IPS-18a (cell line): ENCODE data around the gene OR2A12.
"Not testable (repeated sequence)": the region's sequence is repeated elsewhere in the genome, so short reads cannot be mapped to it uniquely, and the experiment has no call there.

Source experiments
- H3K27ac ChIP-seq: one replicate; pipeline ENCODE4 v1.5.1; 2013; ENCODE audit warnings: low read length
- H3K27me3 ChIP-seq: one replicate; pipeline ENCODE4 v1.6.1; 2013; ENCODE audit warnings: mild to moderate bottlenecking, low read length; ENCODE audit not compliant: control insufficient read depth, insufficient read depth
- H3K36me3 ChIP-seq: one replicate; pipeline ENCODE4 v1.6.1; 2013; ENCODE audit warnings: low read depth, low read length; ENCODE audit not compliant: control insufficient read depth
- H3K4me1 ChIP-seq: one replicate; pipeline ENCODE4 v1.6.1; 2013; ENCODE audit warnings: low read depth, low read length; ENCODE audit not compliant: control insufficient read depth
- H3K4me3 ChIP-seq: one replicate; pipeline ENCODE4 v1.5.1; 2013; ENCODE audit warnings: low read length
- H3K9ac ChIP-seq: one replicate; pipeline ENCODE4 v1.6.1; 2013; ENCODE audit warnings: mild to moderate bottlenecking, low read length, moderate library complexity
- H3K9me3 ChIP-seq: one replicate; pipeline ENCODE4 v1.6.1; 2013; ENCODE audit warnings: low read depth, low read length; ENCODE audit not compliant: control insufficient read depth

The OR2A12 gene, protein sequence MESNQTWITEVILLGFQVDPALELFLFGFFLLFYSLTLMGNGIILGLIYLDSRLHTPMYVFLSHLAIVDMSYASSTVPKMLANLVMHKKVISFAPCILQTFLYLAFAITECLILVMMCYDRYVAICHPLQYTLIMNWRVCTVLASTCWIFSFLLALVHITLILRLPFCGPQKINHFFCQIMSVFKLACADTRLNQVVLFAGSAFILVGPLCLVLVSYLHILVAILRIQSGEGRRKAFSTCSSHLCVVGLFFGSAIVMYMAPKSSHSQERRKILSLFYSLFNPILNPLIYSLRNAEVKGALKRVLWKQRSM

GRCh38 chr7:144085978-144086377, at the start of gene OR2A12:
OR2A12 (plus strand) TSS chr7:144086278; CDS start chr7:144095108, 8,830 bp downstream.
- Histone ChIP-seq H3K27ac (no peak within 1 kb of the TSS), H3K9ac (no peak within 1 kb of the TSS), H3K4me1 (no peaks in the 10 kb centered on the region), H3K4me3 (no peak within 1 kb of the TSS), H3K27me3 (no peaks in the 10 kb centered on the region), H3K9me3 (no peaks in the 10 kb centered on the region), H3K36me3 (no peaks in the 10 kb centered on the region)

- H3K4me1 ChIP-seq, result no peaks in the 10 kb centered on the region
- H3K36me3 ChIP-seq, result no peaks in the 10 kb centered on the region
- H3K9me3 ChIP-seq, result no peaks in the 10 kb centered on the region
- H3K9ac ChIP-seq, result no peak overlapping the region
- H3K4me3 ChIP-seq, result no peak overlapping the region
- no peaks in the 10 kb centered on the region for H3K27me3 ChIP-seq
- H3K27ac ChIP-seq, result no peak overlapping the region
These were observed 49.7 kb upstream of the OR2A12 start for GRCh38 chr7:144036302-144036885.

- H3K9ac ChIP-seq, result no peak overlapping the region
- H3K36me3 ChIP-seq, result no peaks in the 10 kb centered on the region
- H3K4me1 ChIP-seq, result no peaks in the 10 kb centered on the region
- H3K27ac ChIP-seq, result no peak overlapping the region
- no peaks in the 10 kb centered on the region for H3K27me3 ChIP-seq
- H3K4me3 ChIP-seq, result no peak overlapping the region
- no peaks in the 10 kb centered on the region for H3K9me3 ChIP-seq
These were observed 48.6 kb upstream of the OR2A12 start for GRCh38 chr7:144037414-144038035.

DNA sequence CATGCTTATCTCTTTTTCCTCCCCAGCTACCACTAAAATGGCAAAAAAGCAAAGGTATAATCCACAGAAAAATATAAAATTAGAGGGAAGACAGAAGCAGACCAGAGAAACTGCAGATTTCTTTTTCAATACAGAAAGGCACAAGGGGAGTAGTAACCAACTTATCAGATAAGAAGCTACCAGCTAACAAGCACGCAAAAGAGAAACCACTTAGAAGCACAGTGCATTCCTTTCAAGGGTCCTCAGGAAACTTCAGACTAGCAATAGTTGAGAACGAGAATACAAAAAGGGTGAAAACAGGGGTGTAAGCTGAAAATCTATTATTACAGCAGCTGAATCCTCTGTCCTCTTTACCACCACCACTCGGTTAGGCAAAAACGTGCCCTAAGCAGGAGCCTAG, 47.2 kb upstream of the OR2A12 start:
- H3K9ac ChIP-seq, result no peak overlapping the region
- H3K9me3 ChIP-seq, result no peaks in the 10 kb centered on the region
- no peak overlapping the region for H3K4me3 ChIP-seq
- H3K27me3 ChIP-seq, result no peaks in the 10 kb centered on the region
- H3K4me1 ChIP-seq, result no peaks in the 10 kb centered on the region
- no peaks in the 10 kb centered on the region for H3K36me3 ChIP-seq
- H3K27ac ChIP-seq, result no peak overlapping the region

DNA sequence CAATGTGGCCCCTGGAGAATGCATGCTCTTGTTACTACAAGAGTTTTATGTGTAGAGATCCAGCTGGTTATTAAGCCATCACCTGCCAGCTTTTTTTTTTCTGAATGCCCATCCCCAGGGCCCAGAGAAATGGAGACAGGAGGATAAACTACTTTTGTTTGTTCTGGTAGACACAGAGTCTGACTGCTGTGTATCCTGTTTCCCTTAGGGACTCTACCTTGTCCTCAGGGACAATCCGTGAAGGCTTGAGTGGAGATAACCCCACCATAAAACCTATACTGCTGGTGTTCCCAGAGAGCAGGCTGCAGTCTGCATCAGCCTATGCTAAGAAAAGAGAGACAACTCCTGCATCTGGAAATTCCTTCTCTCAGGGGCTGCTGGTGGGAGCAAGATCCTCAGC, 37.4 kb upstream of the OR2A12 start, which contains the start of gene OR2A5:
OR2A5 (plus strand) TSS at position 301 of the 400 bp plus-strand sequence. CDS start 1,454 bp downstream, outside the sequence.
- H3K9me3 ChIP-seq, result no peaks in the 10 kb centered on the region
- H3K27ac ChIP-seq, result no peak within 1 kb of the TSS
- H3K9ac ChIP-seq, result no peak within 1 kb of the TSS
- H3K4me3 ChIP-seq, result no peak within 1 kb of the TSS
- H3K4me1 ChIP-seq, result no peaks in the 10 kb centered on the region
- H3K36me3 ChIP-seq, result no peaks in the 10 kb centered on the region
- H3K27me3 ChIP-seq, result no peaks in the 10 kb centered on the region

- H3K9me3 ChIP-seq, result no peaks in the 10 kb centered on the region
- H3K9ac ChIP-seq, result no peak overlapping the region
- no peaks in the 10 kb centered on the region for H3K27me3 ChIP-seq
- no peaks in the 10 kb centered on the region for H3K36me3 ChIP-seq
- no peaks in the 10 kb centered on the region for H3K4me1 ChIP-seq
- H3K4me3 ChIP-seq, result no peak overlapping the region
- no peak overlapping the region for H3K27ac ChIP-seq
These were observed 36.6 kb upstream of the OR2A12 start for GRCh38 chr7:144049491-144049890.

DNA sequence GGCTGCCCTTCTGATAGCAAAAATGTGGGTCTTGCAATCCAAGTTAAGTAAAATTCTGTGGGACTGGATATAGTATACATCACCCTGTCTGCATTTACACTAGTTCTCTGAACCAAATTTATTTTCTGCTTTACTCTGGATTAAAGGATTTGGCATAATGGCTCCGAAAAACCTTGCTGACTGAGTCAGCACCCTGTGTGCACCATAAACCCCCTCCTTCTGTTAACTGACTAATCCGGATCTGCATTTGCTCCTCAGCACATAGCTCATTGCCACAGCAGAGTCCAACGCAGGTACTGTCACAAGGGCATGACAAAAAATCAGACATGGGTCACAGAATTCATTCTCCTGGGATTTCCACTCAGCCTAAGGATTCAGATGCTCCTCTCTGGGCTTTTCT, 36.0 kb upstream of the OR2A12 start:
- Histone ChIP-seq H3K4me1 (no peaks in the 10 kb centered on the region), H3K4me3 (no peak overlapping the region), H3K27ac (no peak overlapping the region), H3K36me3 (no peaks in the 10 kb centered on the region), H3K27me3 (no peaks in the 10 kb centered on the region), H3K9me3 (no peaks in the 10 kb centered on the region), H3K9ac (no peak overlapping the region)

DNA sequence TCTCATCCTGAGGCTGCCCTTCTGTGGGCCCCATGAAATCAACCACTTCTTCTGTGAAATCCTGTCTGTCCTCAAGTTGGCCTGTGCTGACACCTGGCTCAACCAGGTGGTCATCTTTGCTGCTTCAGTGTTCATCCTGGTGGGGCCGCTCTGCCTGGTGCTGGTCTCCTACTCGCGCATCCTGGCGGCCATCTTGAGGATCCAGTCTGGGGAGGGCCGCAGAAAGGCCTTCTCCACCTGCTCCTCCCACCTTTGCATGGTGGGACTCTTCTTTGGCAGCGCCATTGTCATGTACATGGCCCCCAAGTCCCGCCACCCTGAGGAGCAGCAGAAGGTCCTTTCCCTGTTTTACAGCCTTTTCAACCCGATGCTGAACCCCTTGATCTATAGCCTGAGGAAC, 35.2 kb upstream of the OR2A12 start:
- not testable (repeated sequence) for H3K9ac ChIP-seq, H3K4me1 ChIP-seq, H3K4me3 ChIP-seq, H3K27me3 ChIP-seq, H3K27ac ChIP-seq, H3K36me3 ChIP-seq, H3K9me3 ChIP-seq

GRCh38 chr7:144057954-144058353, 28.1 kb upstream of the OR2A12 start:
- Histone ChIP-seq H3K36me3 (no peaks in the 10 kb centered on the region), H3K9ac (no peak overlapping the region), H3K4me1 (no peaks in the 10 kb centered on the region), H3K27ac (no peak overlapping the region), H3K27me3 (no peaks in the 10 kb centered on the region), H3K9me3 (no peaks in the 10 kb centered on the region), H3K4me3 (no peak overlapping the region)

GRCh38 chr7:144063710-144064109, 22.4 kb upstream of the OR2A12 start:
- H3K9me3 ChIP-seq, result no peaks in the 10 kb centered on the region
- H3K27ac ChIP-seq, result no peak overlapping the region
- H3K4me1 ChIP-seq, result no peaks in the 10 kb centered on the region
- H3K9ac ChIP-seq, result no peak overlapping the region
- H3K27me3 ChIP-seq, result no peaks in the 10 kb centered on the region
- no peaks in the 10 kb centered on the region for H3K36me3 ChIP-seq
- H3K4me3 ChIP-seq, result no peak overlapping the region

- Histone ChIP-seq H3K9ac (no peak within 1 kb of the TSS), H3K27ac (no peak within 1 kb of the TSS), H3K36me3 (no peaks in the 10 kb centered on the region), H3K27me3 (no peaks in the 10 kb centered on the region), H3K9me3 (no peaks in the 10 kb centered on the region), H3K4me1 (no peaks in the 10 kb centered on the region), H3K4me3 (no peak within 1 kb of the TSS)
These were observed 16.6 kb upstream of the OR2A12 start, which contains the start of gene OR2A25 for GRCh38 chr7:144069511-144069910. OR2A25 (plus strand) TSS chr7:144069811; CDS start chr7:144074220, 4,409 bp downstream.
